ENCODE measurements around the gene HCST. TPM values are rescaled to one million over a fixed set of nuclear protein-coding genes. Genes with fewer than 3 reads are reported as not detected.

Gene HCST
- total and polyA plus RNA-seq, 4 donors: 2.0 to 13.3 (median 3.8) TPM

DNA sequence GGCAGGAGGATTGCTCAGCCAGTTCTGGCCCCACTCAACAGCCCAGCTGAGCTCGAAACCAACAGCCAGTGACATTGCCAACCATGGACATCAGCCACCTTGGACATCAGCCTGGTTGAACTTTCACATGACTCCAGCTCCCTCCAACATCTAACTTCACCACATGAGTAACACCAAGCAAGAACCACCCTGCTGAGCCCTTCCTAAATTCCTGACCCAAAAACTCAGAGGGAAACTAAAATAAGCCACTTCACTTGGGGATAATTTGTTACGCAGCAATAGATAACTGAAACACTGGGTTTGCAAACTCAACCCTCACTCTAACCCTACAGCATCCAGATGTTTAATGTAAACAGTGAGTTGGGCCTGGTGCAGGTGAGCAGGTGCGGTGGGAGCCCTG, 23.2 kb downstream of the HCST start:
- Histone ChIP-seq H3K27ac (ENCODE audit: low read depth in 1 of 2, low read length in 2 of 2) (no peak overlapping the region), H3K27me3 (ENCODE audit: control insufficient read depth in 4 of 4, insufficient read depth in 4 of 4, low read length in 3 of 4) (peaks cover 0 to 4% (median 0%) of the 10 kb centered on the region in 4 donors), H3K9me3 (ENCODE audit: control insufficient read depth in 4 of 4, low read length in 3 of 4) (peaks cover 0 to 4% (median 0%) of the 10 kb centered on the region in 4 donors)

More for the DNA sequence above, 23.2 kb downstream of the HCST start:
- Histone ChIP-seq H3K9ac (ENCODE audit: low read depth in 1 of 2, low read length in 2 of 2) (no peak overlapping the region), H3K4me3 (ENCODE audit: low read depth in 1 of 3, low read length in 3 of 3) (no peak overlapping the region), H3K36me3 (ENCODE audit: control insufficient read depth in 4 of 4, insufficient read depth in 3 of 4, low read depth in 1 of 4, low read length in 3 of 4) (no peaks in the 10 kb centered on the region), H3K4me1 (ENCODE audit: control insufficient read depth in 4 of 4, insufficient read depth in 4 of 4, low read length in 3 of 4) (no peaks in the 10 kb centered on the region)
- no peak for TF ChIP-seq FOXA2 (IDR thresholded peaks at IDR 0.05)
- TF ChIP-seq RAD21 (IDR thresholded peaks at IDR 0.05): no peak
- TF ChIP-seq YY1 (IDR thresholded peaks at IDR 0.05): no peak
- TF ChIP-seq, protein P1, sequence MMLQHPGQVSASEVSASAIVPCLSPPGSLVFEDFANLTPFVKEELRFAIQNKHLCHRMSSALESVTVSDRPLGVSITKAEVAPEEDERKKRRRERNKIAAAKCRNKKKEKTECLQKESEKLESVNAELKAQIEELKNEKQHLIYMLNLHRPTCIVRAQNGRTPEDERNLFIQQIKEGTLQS (IDR thresholded peaks at IDR 0.05): no peak
- TF ChIP-seq HNF4G (IDR thresholded peaks at IDR 0.05): no peak
- TF ChIP-seq SP1 (IDR thresholded peaks at IDR 0.05): no peak
- TF ChIP-seq, protein P2, sequence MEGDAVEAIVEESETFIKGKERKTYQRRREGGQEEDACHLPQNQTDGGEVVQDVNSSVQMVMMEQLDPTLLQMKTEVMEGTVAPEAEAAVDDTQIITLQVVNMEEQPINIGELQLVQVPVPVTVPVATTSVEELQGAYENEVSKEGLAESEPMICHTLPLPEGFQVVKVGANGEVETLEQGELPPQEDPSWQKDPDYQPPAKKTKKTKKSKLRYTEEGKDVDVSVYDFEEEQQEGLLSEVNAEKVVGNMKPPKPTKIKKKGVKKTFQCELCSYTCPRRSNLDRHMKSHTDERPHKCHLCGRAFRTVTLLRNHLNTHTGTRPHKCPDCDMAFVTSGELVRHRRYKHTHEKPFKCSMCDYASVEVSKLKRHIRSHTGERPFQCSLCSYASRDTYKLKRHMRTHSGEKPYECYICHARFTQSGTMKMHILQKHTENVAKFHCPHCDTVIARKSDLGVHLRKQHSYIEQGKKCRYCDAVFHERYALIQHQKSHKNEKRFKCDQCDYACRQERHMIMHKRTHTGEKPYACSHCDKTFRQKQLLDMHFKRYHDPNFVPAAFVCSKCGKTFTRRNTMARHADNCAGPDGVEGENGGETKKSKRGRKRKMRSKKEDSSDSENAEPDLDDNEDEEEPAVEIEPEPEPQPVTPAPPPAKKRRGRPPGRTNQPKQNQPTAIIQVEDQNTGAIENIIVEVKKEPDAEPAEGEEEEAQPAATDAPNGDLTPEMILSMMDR (IDR thresholded peaks at IDR 0.05; ENCODE audit: low read depth, low read length, missing input control): no peak
- no peak for TF ChIP-seq EGR1 (IDR thresholded peaks at IDR 0.05; ENCODE audit: low read depth in 2 of 2)
- no peak for TF ChIP-seq ZBTB33 (IDR thresholded peaks at IDR 0.05)
- no peak for TF ChIP-seq HNF4A (conservative IDR thresholded peaks at IDR 0.05)
- TF ChIP-seq REST (IDR thresholded peaks at IDR 0.05): no peak
- no peak for TF ChIP-seq GABPA (IDR thresholded peaks at IDR 0.05 in 1 of 2, conservative IDR thresholded peaks at IDR 0.05 in 1 of 2)
- no peak for TF ChIP-seq RXRA (IDR thresholded peaks at IDR 0.05)
- TF ChIP-seq NR2F2 (IDR thresholded peaks at IDR 0.05): no peak
- TF ChIP-seq JUND (IDR thresholded peaks at IDR 0.05): no peak
- no peak for TF ChIP-seq TAF1 (conservative IDR thresholded peaks at IDR 0.05)
- TF ChIP-seq, protein P3, sequence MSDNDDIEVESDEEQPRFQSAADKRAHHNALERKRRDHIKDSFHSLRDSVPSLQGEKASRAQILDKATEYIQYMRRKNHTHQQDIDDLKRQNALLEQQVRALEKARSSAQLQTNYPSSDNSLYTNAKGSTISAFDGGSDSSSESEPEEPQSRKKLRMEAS (IDR thresholded peaks at IDR 0.05): no peak
- no peak for DNase-seq (ENCODE audit: low spot score)
- 89% methylated on average over 3 of the region's 3 CpGs for WGBS
